ENCODE data around the gene SHISA5. TPM values are rescaled to one million over a fixed set of nuclear protein-coding genes. Genes with fewer than 3 reads are reported as not detected.

Gene SHISA5
- total RNA-seq, 1 experiment from 2014 or later = 137 TPM

GRCh38 chr3:48535578-48535977, 31.6 kb upstream of the SHISA5 start:
- H3K27ac Mint-ChIP-seq = peak overlapping the region; percentile 41; the same call in 1 of the 2 replicates
- H3K9me3 Mint-ChIP-seq = no peaks in the 10 kb centered on the region
- H3K4me1 Mint-ChIP-seq = no peaks in the 10 kb centered on the region
- ATAC-seq (no peak), DNase-seq (ENCODE audit: low spot score) (no peak)
- CTCF ChIA-PET = no interaction called here
- H3K27me3 Mint-ChIP-seq (ENCODE audit: low read depth) = no peaks in the 10 kb centered on the region
- H3K36me3 Mint-ChIP-seq = peaks cover 66% of the 10 kb centered on the region
- no peak for TF ChIP-seq FOXJ3 (CRISPR knock-in tag; IDR thresholded peaks at IDR 0.05; ENCODE audit: borderline replicate concordance)
- no peak for TF ChIP-seq NR1H2 (CRISPR knock-in tag; IDR thresholded peaks at IDR 0.05)
- no peak for TF ChIP-seq ATF2 (CRISPR knock-in tag; IDR thresholded peaks at IDR 0.05; ENCODE audit: borderline replicate concordance, low read depth)
- TF ChIP-seq TCF7 (CRISPR knock-in tag; IDR thresholded peaks at IDR 0.05; ENCODE audit: low read depth) = no peak
- TF ChIP-seq SMAD4 (CRISPR knock-in tag; IDR thresholded peaks at IDR 0.05) = no peak
- TF ChIP-seq NFATC4 (CRISPR knock-in tag; IDR thresholded peaks at IDR 0.05) = no peak
- TF ChIP-seq NR3C1 (CRISPR knock-in tag; conservative IDR thresholded peaks at IDR 0.05; ENCODE audit: low read depth) = no peak
- no peak for TF ChIP-seq ZSCAN18 (CRISPR knock-in tag; IDR thresholded peaks at IDR 0.05)
- TF ChIP-seq JUN (CRISPR knock-in tag; IDR thresholded peaks at IDR 0.05) = no peak
- TF ChIP-seq ESRRA (CRISPR knock-in tag; IDR thresholded peaks at IDR 0.05; ENCODE audit: borderline replicate concordance) = no peak
- no peak for TF ChIP-seq USF2 (CRISPR knock-in tag; IDR thresholded peaks at IDR 0.05)
- TF ChIP-seq RELA (CRISPR knock-in tag; IDR thresholded peaks at IDR 0.05; ENCODE audit: borderline replicate concordance) = no peak
- no peak for TF ChIP-seq GABPB1 (CRISPR knock-in tag; IDR thresholded peaks at IDR 0.05)
- TF ChIP-seq ETV6 (CRISPR knock-in tag; IDR thresholded peaks at IDR 0.05) = no peak
- no peak overlapping the region for H3K4me3 Mint-ChIP-seq
- POLR2A ChIA-PET = no interaction called here

GRCh38 chr3:48532977-48533337, 29.0 kb upstream of the SHISA5 start:
- no peak for DNase-seq (ENCODE audit: low spot score)
- POLR2A ChIA-PET = no interaction called here

More at GRCh38 chr3:48532977-48533337, 29.0 kb upstream of the SHISA5 start:
- Mint-ChIP-seq H3K9me3 (no peaks in the 10 kb centered on the region), H3K27ac (no peak overlapping the region), H3K36me3 (peaks cover 68% of the 10 kb centered on the region), H3K4me3 (no peak overlapping the region), H3K4me1 (no peaks in the 10 kb centered on the region), H3K27me3 (ENCODE audit: low read depth) (no peaks in the 10 kb centered on the region)
- CTCF ChIA-PET = interaction anchor here (3.6 kb wide), 1 partner anchor 97 kb away, joined by 18 read pairs; no protein-coding TSS in a partner anchor
- ATAC-seq = no peak
- 0 out of 2 replicates have a peak, but pooled peaks have one; percentile 24 for TF ChIP-seq ZNF121 (CRISPR knock-in tag; IDR thresholded peaks at IDR 0.05)
- TF ChIP-seq ATF3 (CRISPR knock-in tag; conservative IDR thresholded peaks at IDR 0.05) = no peak
- TF ChIP-seq ZNF425 (CRISPR knock-in tag; conservative IDR thresholded peaks at IDR 0.05) = no peak
- TF ChIP-seq ZNF317 (CRISPR knock-in tag; IDR thresholded peaks at IDR 0.05; ENCODE audit: borderline replicate concordance, low read depth) = no peak
